DOHH2 (cell line): ENCODE results near the gene FLAD1.

Source experiments
- H3F3A ChIP-seq: fragments of 200-600 bp; sonication (generic), shearing (Covaris generic); 2 replicates; pipeline ENCODE4 v1.6.0; 2016; ENCODE audit warnings: antibody characterized with exemption, mild to moderate bottlenecking; ENCODE audit not compliant: control insufficient read depth, insufficient read depth
- H3K27ac ChIP-seq: fragments of 200-600 bp; sonication (generic); 2 replicates; pipeline ENCODE4 v1.5.1; 2014; ENCODE audit warnings: low read depth, mild to moderate bottlenecking, low read length, moderate library complexity
- H3K27me3 ChIP-seq: fragments of 200-600 bp; sonication (generic); 2 replicates; pipeline ENCODE4 v1.6.1; 2014; ENCODE audit warnings: mild to moderate bottlenecking, low read length, mixed read lengths; ENCODE audit not compliant: control insufficient read depth
- H3K36me3 ChIP-seq: fragments of 200-600 bp; sonication (generic); 2 replicates; pipeline ENCODE4 v1.6.1; 2014; ENCODE audit warnings: mild to moderate bottlenecking, low read length, moderate library complexity, mixed read lengths; ENCODE audit not compliant: control insufficient read depth
- H3K4me1 ChIP-seq: fragments of 200-600 bp; sonication (generic); 2 replicates; pipeline ENCODE4 v1.6.1; 2014; ENCODE audit warnings: mild to moderate bottlenecking, low read length, mixed read lengths; ENCODE audit not compliant: control insufficient read depth
- H3K4me2 ChIP-seq: fragments of 200-600 bp; sonication (generic); 2 replicates; pipeline ENCODE4 v1.6.0; 2014; ENCODE audit warnings: mild to moderate bottlenecking, low read length, moderate library complexity
- H3K4me3 ChIP-seq: fragments of 200-600 bp; sonication (generic); 2 replicates; pipeline ENCODE4 v1.5.1; 2014; ENCODE audit warnings: mild to moderate bottlenecking, low read length, mixed read lengths
- H3K79me2 ChIP-seq: fragments of 200-600 bp; sonication (generic); 2 replicates; pipeline ENCODE4 v1.6.1; 2014; ENCODE audit warnings: mild to moderate bottlenecking, low read length, mixed read lengths; ENCODE audit not compliant: control insufficient read depth
- H3K9me2 ChIP-seq: fragments of 200-600 bp; sonication (generic); replicated peaks from 2 replicates; pipeline ENCODE4 v1.6.1; 2014; ENCODE audit warnings: mild to moderate bottlenecking, low read length, mixed read lengths; ENCODE audit not compliant: control insufficient read depth
- H3K9me3 ChIP-seq: fragments of 200-600 bp; sonication (generic); 2 replicates; pipeline ENCODE4 v1.6.1; 2014; ENCODE audit warnings: antibody characterized with exemption, low read length, mixed read lengths; ENCODE audit not compliant: control insufficient read depth, insufficient read depth
- H4K20me1 ChIP-seq: fragments of 200-600 bp; sonication (generic); 2 replicates; pipeline ENCODE4 v1.6.0; 2014; ENCODE audit warnings: low read depth, mild to moderate bottlenecking, antibody characterized with exemption, low read length, moderate library complexity; ENCODE audit not compliant: control insufficient read depth, insufficient read depth
- CTCF ChIP-seq: fragments of 200-600 bp; sonication (generic); IDR thresholded peaks from one replicate; pipeline ENCODE4 v1.5.1; 2014; ENCODE audit warnings: antibody characterized with exemption, mild to moderate bottlenecking, low read depth, low read length; ENCODE audit not compliant: poor library complexity, severe bottlenecking
- EZH2phosphoT487 ChIP-seq: fragments of 200-600 bp; sonication (generic); IDR thresholded peaks from 2 replicates; pipeline ENCODE4 v1.6.1; 2017; ENCODE audit warnings: borderline replicate concordance, mild to moderate bottlenecking, antibody characterized with exemption, low read length, moderate library complexity, mixed read lengths

Gene FLAD1

GRCh38 chr1:155006601-155007101, 23.5 kb downstream of the FLAD1 start:
- H3K4me3 ChIP-seq, result peak overlapping the region; percentile 93
- no peaks in the 10 kb centered on the region for H3K27me3 ChIP-seq
- peaks cover 75% of the 10 kb centered on the region for H3K4me1 ChIP-seq
- TF ChIP-seq CTCF (no peak), EZH2phosphoT487 (no peak)
- no peaks in the 10 kb centered on the region for H3K9me3 ChIP-seq
- H3K4me2 ChIP-seq, result peak overlapping the region; percentile 93
- H3K36me3 ChIP-seq, result no peaks in the 10 kb centered on the region
- peaks cover 20% of the 10 kb centered on the region; the same call in 1 of the 2 replicates for H3F3A ChIP-seq
- H4K20me1 ChIP-seq, result no peaks in the 10 kb centered on the region
- H3K79me2 ChIP-seq, result peaks cover 28% of the 10 kb centered on the region
- H3K9me2 ChIP-seq, result no peaks in the 10 kb centered on the region
- H3K27ac ChIP-seq, result peak overlapping the region; percentile 68

DNA sequence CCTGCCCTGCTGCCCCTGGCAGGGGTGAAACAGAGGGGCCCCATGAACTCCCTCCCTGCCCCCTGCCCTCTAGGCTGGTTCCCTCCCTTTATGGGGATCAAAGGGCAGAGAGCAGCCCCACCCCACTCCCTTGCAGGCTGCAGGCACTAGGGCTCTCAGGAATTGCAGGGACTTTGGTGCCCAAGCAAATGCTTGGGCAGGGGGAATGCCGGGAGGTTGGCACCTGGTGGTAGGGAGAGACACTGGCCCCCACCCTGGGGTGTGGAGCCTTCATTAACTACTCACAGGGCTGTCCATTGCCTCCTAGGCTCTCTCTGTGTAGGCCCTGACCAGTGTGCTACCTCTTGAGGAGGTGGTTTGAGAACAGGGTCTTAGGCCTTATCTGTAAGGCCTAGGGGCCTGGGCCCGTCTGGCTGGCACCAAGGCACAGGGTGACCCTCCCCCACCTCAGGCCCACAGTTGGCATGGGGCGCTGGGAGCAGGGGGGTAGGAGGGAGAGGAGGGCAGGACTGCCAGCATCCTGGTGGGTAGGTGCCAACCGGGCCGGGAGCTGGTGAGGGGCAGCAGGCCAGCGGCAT, 24.2 kb downstream of the FLAD1 start:
- no peaks in the 10 kb centered on the region for H4K20me1 ChIP-seq
- TF ChIP-seq CTCF (no peak), EZH2phosphoT487 (no peak)
- no peak overlapping the region for H3K4me2 ChIP-seq
- peaks cover 28% of the 10 kb centered on the region for H3K79me2 ChIP-seq
- no peaks in the 10 kb centered on the region for H3K9me2 ChIP-seq
- H3K27me3 ChIP-seq, result no peaks in the 10 kb centered on the region
- H3F3A ChIP-seq, result peaks cover 21% of the 10 kb centered on the region
- peaks cover 80% of the 10 kb centered on the region for H3K4me1 ChIP-seq
- no peak overlapping the region for H3K4me3 ChIP-seq
- H3K36me3 ChIP-seq, result no peaks in the 10 kb centered on the region
- H3K27ac ChIP-seq, result no peak overlapping the region
- H3K9me3 ChIP-seq, result no peaks in the 10 kb centered on the region

DNA sequence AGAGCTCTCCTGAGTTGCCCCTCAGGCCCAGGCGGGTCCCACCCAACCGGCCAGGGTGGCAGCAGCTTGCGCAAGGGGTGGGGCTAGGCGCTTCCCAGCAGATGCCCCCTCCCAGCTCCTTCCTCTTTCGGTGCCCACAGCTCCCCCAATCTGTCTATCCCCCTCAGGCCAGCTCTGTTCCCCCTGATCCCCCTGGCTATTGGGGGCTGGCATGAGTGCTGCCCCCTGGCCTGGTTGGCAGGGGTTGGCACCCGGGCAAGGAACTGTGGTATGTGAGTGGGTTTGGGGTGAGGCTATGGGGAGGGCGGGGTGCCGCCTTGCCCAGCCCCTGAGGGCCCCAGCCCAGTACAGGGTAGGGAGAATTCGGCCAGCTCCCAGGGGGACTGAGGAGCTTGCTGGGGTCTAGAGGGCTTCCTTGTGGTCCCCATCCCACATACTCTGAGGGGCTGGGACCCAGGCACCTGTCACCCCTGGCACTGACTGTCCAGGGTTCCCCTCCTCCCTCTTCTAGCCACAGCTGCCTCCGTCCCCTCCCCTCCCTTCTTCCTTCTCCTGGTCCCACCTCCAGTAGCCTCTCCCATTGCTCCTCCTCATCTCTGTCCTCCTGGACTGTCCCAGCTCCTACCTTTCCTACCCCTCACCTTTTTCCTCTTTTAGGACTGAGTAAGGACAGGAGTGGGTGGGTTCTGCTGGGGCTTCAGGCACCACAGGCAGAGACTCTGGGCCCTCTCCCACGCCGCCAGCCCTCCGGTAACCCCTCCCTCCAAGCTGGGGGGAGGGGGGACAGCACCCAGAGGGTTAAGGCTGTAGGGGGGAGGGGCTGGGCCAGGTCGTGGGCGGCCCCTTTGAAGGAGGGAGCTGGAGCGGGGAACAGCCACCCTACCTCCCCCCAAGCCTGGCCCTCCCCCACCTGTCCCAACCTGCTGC, 25.1 kb downstream of the FLAD1 start:
- Histone ChIP-seq H3K4me2 (peak overlapping the region; percentile 43), H3F3A (peaks cover 30% of the 10 kb centered on the region), H3K27ac (no peak overlapping the region), H3K27me3 (no peaks in the 10 kb centered on the region), H3K9me3 (no peaks in the 10 kb centered on the region), H3K4me1 (peaks cover 89% of the 10 kb centered on the region), H3K79me2 (peaks cover 21% of the 10 kb centered on the region), H3K9me2 (no peaks in the 10 kb centered on the region), H3K4me3 (no peak overlapping the region), H3K36me3 (no peaks in the 10 kb centered on the region), H4K20me1 (no peaks in the 10 kb centered on the region)
- TF ChIP-seq CTCF, result no peak
- TF ChIP-seq EZH2phosphoT487, result no peak
